ENCODE data around the gene BRME1.

DNA sequence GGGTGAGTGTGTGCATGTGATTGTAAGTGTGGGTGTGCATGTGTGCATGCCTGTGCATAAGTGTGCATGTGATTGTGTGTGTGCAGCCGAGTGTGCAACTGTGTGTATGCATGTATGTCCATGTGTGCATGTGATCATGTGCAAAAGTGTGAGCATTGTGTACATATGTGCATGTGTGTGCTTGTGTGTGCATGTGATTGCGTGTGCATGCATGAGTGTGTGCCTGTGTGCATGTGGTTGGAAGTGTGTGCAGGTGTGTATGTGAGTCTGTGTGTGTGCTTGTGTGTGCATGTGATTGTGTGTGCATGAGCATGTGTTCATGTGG, 28.8 kb upstream of the BRME1 start:
- TF ChIP-seq, protein P1, sequence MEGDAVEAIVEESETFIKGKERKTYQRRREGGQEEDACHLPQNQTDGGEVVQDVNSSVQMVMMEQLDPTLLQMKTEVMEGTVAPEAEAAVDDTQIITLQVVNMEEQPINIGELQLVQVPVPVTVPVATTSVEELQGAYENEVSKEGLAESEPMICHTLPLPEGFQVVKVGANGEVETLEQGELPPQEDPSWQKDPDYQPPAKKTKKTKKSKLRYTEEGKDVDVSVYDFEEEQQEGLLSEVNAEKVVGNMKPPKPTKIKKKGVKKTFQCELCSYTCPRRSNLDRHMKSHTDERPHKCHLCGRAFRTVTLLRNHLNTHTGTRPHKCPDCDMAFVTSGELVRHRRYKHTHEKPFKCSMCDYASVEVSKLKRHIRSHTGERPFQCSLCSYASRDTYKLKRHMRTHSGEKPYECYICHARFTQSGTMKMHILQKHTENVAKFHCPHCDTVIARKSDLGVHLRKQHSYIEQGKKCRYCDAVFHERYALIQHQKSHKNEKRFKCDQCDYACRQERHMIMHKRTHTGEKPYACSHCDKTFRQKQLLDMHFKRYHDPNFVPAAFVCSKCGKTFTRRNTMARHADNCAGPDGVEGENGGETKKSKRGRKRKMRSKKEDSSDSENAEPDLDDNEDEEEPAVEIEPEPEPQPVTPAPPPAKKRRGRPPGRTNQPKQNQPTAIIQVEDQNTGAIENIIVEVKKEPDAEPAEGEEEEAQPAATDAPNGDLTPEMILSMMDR (IDR thresholded peaks at IDR 0.05; ENCODE audit: borderline replicate concordance, extremely low read depth, low read length, poor library complexity, severe bottlenecking) = no peak
- TF ChIP-seq EZH2 (IDR thresholded peaks at IDR 0.05; ENCODE audit: borderline replicate concordance, low read depth, low read length, severe bottlenecking) = no peak
